Amniotic stem cell (primary cell): ENCODE results near the gene MXRA8.

Experiments
- DNase-seq: peaks from one replicate; lab custom pipeline; 2025; lab: John Stamatoyannopoulos, UW

MXRA8 gene

GRCh38 chr1:1334835-1335234 lies 23.5 kb downstream of the MXRA8 start:
- DNase-seq = no peak

DNA sequence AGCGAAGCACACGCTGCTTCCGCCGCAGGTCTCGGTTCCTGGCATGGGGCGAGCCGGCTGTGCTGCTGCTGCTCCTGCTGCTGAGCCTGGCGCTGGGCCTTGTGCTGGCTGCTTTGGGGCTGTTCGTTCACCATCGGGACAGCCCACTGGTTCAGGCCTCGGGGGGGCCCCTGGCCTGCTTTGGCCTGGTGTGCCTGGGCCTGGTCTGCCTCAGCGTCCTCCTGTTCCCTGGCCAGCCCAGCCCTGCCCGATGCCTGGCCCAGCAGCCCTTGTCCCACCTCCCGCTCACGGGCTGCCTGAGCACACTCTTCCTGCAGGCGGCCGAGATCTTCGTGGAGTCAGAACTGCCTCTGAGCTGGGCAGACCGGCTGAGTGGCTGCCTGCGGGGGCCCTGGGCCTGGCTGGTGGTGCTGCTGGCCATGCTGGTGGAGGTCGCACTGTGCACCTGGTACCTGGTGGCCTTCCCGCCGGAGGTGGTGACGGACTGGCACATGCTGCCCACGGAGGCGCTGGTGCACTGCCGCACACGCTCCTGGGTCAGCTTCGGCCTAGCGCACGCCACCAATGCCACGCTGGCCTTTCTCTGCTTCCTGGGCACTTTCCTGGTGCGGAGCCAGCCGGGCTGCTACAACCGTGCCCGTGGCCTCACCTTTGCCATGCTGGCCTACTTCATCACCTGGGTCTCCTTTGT lies 24.7 kb downstream of the MXRA8 start:
- DNase-seq = no peak

GRCh38 chr1:1332774-1333480 lies 25.4 kb downstream of the MXRA8 start:
- DNase-seq = no peak

GRCh38 chr1:1332031-1332755 lies 26.2 kb downstream of the MXRA8 start:
- no peak for DNase-seq

GRCh38 chr1:1331068-1331965 lies 27.0 kb downstream of the MXRA8 start, which contains the start of gene TAS1R3:
Gene TAS1R3 (plus strand): TSS chr1:1331280. CDS start chr1:1331346, 66 bp downstream.
- DNase-seq = no peak

- no peak for DNase-seq
These were observed 27.8 kb downstream of the MXRA8 start for GRCh38 chr1:1330366-1331067.

- DNase-seq = no peak
These were observed 28.8 kb downstream of the MXRA8 start for GRCh38 chr1:1329304-1330210.

GRCh38 chr1:1328254-1328653 lies 30.1 kb downstream of the MXRA8 start:
- DNase-seq = no peak

DNA sequence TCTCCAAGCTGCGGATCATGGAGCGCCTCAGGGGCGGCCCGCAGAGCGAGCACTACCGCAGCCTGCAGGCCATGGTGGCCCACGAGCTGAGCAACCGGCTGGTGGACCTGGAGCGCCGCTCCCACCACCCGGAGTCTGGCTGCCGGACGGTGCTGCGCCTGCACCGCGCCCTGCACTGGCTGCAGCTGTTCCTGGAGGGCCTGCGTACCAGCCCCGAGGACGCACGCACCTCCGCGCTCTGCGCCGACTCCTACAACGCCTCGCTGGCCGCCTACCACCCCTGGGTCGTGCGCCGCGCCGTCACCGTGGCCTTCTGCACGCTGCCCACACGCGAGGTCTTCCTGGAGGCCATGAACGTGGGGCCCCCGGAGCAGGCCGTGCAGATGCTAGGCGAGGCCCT lies 31.1 kb downstream of the MXRA8 start:
- no peak for DNase-seq

- DNase-seq = no peak
These were observed 32.2 kb downstream of the MXRA8 start for GRCh38 chr1:1326075-1326605.

- no peak for DNase-seq
These were observed 32.9 kb downstream of the MXRA8 start for GRCh38 chr1:1325288-1326074.

- DNase-seq = peak; percentile 88
These were observed 33.6 kb downstream of the MXRA8 start, which contains the start of the genes CPTP and INTS11 for GRCh38 chr1:1324524-1325287. Gene CPTP (plus strand): TSS chr1:1324802. CDS start chr1:1326911, 2,109 bp downstream. Gene INTS11 (minus strand): TSS chr1:1324660. CDS start chr1:1324608, 52 bp downstream.

DNA sequence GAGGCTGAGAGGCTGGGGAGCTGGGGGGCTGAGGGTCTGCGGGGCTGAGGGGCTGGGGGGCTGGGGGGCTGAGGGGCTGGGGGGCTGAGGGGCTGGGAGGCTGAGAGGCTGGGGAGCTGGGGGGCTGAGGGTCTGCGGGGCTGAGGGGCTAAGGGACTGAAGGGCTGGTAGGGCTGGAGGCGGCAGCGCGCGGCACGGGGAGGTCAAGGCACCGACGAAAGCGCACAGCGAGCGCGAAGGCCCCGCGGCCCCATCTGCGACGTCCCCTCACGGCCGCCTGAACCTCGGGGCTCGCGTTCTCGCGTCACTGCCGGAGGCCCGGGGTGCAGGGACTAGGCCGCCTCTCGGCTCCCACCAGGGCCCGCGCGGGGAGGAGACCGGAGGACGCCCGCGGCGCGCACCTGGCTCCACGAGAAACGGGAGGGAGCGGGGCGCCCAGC lies 34.3 kb downstream of the MXRA8 start:
- DNase-seq = no peak

DNA sequence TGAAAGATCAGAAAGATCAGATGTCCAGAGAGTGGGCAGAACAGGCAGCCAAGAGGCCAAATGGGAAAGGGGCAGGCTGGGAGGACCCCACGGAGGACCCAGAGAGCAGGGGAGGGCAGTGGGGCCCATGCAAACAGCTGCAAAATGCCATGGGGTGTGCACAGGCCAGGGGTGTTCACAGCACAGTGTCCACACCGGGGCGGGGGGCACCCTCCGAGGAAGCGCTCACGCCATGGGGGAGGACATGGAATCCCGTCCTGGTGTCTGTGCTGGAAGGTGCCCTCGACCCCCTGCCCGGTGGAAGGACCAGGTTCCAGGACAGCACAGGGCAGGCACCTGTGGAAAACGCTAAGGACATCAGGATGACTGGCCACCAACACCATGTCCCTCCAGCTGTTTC lies 35.4 kb downstream of the MXRA8 start:
- no peak for DNase-seq

- no peak for DNase-seq
These were observed 35.9 kb downstream of the MXRA8 start for GRCh38 chr1:1322418-1322817.

- DNase-seq = no peak
These were observed 36.9 kb downstream of the MXRA8 start for GRCh38 chr1:1321477-1321876.

DNA sequence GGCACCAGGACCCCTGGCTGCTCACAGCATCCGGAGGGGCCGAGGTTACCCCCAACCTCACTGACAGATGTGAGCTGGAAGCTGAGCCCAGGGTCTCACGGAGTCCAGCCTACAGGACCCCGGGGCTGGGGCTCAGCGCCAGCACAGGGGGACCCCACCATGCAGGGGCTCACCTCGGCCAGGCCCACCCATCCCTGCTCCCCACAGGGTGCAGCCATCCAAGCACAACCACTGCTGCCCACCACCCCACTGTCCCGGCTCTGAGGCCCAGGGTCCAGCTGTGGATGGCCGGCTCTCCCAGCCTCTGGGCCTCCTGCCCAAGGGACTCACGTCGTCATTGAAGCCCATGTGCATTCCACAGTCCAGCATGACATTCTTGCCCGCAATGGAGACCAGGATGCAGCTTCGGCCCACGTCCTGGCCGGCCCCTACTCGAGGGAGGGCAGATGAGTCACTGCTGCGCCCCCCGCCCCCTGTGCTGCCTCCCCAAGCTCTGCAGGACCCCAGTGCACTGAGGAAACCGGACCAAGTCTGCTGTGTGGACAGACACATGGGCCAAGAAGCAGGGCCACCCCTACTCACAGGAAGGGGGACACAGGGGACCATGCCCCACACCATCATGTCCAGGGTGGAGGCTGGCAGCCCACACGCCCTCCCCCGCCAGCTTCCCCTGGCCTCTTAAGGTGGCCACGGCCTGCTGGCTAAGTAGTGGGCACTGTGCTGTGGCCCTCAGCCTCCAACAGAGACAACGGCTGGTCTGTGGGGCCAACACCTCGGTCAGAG lies 37.5 kb downstream of the MXRA8 start:
- DNase-seq = no peak
